ENCODE results near the gene OXSR1.

Gene OXSR1

GRCh38 chr3:38149708-38150107 lies 15.6 kb upstream of the OXSR1 start:
- H3K4me3 ChIP-seq (ENCODE audit: low read depth, low read length), result no peak overlapping the region
- no peak for TF ChIP-seq CTCF (IDR thresholded peaks at IDR 0.05; ENCODE audit: borderline replicate concordance, insufficient read depth, low read depth, low read length)

- no peak overlapping the region for H3K4me3 ChIP-seq (ENCODE audit: low read depth, low read length)
- TF ChIP-seq CTCF (IDR thresholded peaks at IDR 0.05; ENCODE audit: borderline replicate concordance, insufficient read depth, low read depth, low read length), result 0 out of 2 replicates have a peak, but pooled peaks have one; percentile 25
These were observed 14.4 kb upstream of the OXSR1 start for GRCh38 chr3:38150780-38151528.

- no peak for TF ChIP-seq CTCF (IDR thresholded peaks at IDR 0.05; ENCODE audit: borderline replicate concordance, insufficient read depth, low read depth, low read length)
- H3K4me3 ChIP-seq (ENCODE audit: low read depth, low read length), result no peak overlapping the region
These were observed 13.6 kb upstream of the OXSR1 start for GRCh38 chr3:38151667-38152265.

GRCh38 chr3:38152609-38153008 lies 12.7 kb upstream of the OXSR1 start:
- no peak for TF ChIP-seq CTCF (IDR thresholded peaks at IDR 0.05; ENCODE audit: borderline replicate concordance, insufficient read depth, low read depth, low read length)
- no peak overlapping the region for H3K4me3 ChIP-seq (ENCODE audit: low read depth, low read length)

- TF ChIP-seq CTCF (IDR thresholded peaks at IDR 0.05; ENCODE audit: borderline replicate concordance, insufficient read depth, low read depth, low read length), result no peak
- no peak overlapping the region for H3K4me3 ChIP-seq (ENCODE audit: low read depth, low read length)
These were observed 12.1 kb upstream of the OXSR1 start for GRCh38 chr3:38153221-38153620.

- no peak for TF ChIP-seq CTCF (IDR thresholded peaks at IDR 0.05; ENCODE audit: borderline replicate concordance, insufficient read depth, low read depth, low read length)
- H3K4me3 ChIP-seq (ENCODE audit: low read depth, low read length), result no peak overlapping the region
These were observed 11.3 kb upstream of the OXSR1 start for GRCh38 chr3:38154033-38154494.
